Kidney (tissue), 14 donors: Measurements from ENCODE around the gene ANAPC2. TPM values are rescaled to one million over a fixed set of nuclear protein-coding genes. Genes with fewer than 3 reads are reported as not detected.
A peak's percentile ranks its signal among the peaks of the same experiment; 100 is the strongest.

Experiments used
- DNase-seq, 5 donors: peaks; one replicate each; pipeline ENCODE4 v3.0.0-alpha.2; 2013 to 2020
- FAIRE-seq: peaks from 2 replicates; lab custom pipeline; 2012; peaks lifted over from hg19 to GRCh38; lab: Jason Lieb, UNC
- H3K27ac ChIP-seq, 2 donors: one replicate each; pipeline ENCODE4 v1.7.0; 2013; ENCODE audit warnings: low read depth in 2 of 2, low read length in 2 of 2, inconsistent platforms in 1 of 2
- H3K27me3 ChIP-seq: one replicate; pipeline ENCODE4 v1.7.1; 2013; ENCODE audit warnings: low read length, inconsistent platforms; ENCODE audit not compliant: control insufficient read depth, insufficient read depth
- H3K36me3 ChIP-seq, 3 donors: one replicate each; pipeline versions ENCODE4 v1.7.0 to v1.7.1; 2013; ENCODE audit warnings: low read length in 3 of 3, control low read depth in 1 of 3, inconsistent platforms in 1 of 3; ENCODE audit not compliant: insufficient read depth in 3 of 3, control insufficient read depth in 2 of 3
- H3K4me1 ChIP-seq, 3 donors: one replicate each; pipeline versions ENCODE4 v1.7.0 to v1.7.1; 2013; ENCODE audit warnings: low read length in 3 of 3, inconsistent platforms in 1 of 3, low read depth in 1 of 3; ENCODE audit not compliant: control insufficient read depth in 2 of 3, insufficient read depth in 2 of 3
- H3K4me3 ChIP-seq, 3 donors: one replicate each; pipeline versions ENCODE4 v1.7.0 to v1.8.1; 2013; ENCODE audit warnings: low read length in 3 of 3, control low read depth in 1 of 3, inconsistent platforms in 1 of 3
- H3K9ac ChIP-seq, 3 donors: one replicate each; pipeline versions ENCODE4 v1.7.0 to v1.7.1; 2013; ENCODE audit warnings: low read length in 3 of 3, control low read depth in 1 of 3, inconsistent platforms in 1 of 3
- H3K9me3 ChIP-seq, 3 donors: one replicate each; pipeline versions ENCODE4 v1.7.0 to v1.7.1; 2013; ENCODE audit warnings: low read length in 3 of 3, control low read depth in 1 of 3, inconsistent platforms in 1 of 3; ENCODE audit not compliant: control insufficient read depth in 2 of 3, insufficient read depth in 1 of 3
- CTCF ChIP-seq: IDR thresholded peaks from 3 replicates; pipeline ENCODE4 v1.5.1; 2012; ENCODE audit warnings: mild to moderate bottlenecking, moderate library complexity, borderline replicate concordance; ENCODE audit not compliant: insufficient read depth; ENCODE audit errors: extremely low read depth
- intact Hi-C: fragments of 100-400 bp; cut with DNase I; formaldehyde crosslinking; loops from one replicate; pipeline ENCODE4 v1.11.1; 2022
- polyA plus RNA-seq: library from polyadenylated mRNA; stranded (reverse); fragments of 350-450 nt; fragmentation: Illumina TruSeq; extraction: RNeasy Lipid Tissue Mini Kit (QIAGEN cat#74804); gene quantifications from one replicate; pipeline ENCODE4 v1.2.3, GENCODE V29; 2014; ENCODE audit warnings: low read depth, low replicate concordance; ENCODE audit not compliant: insufficient read depth
- total RNA-seq: library from RNA; stranded (reverse); fragmentation: NEBNext Ultra II Directional; extraction: Animal tissue kit (Norgen Biotek cat#: 25700); gene quantifications from one replicate; pipeline ENCODE4 v1.2.1, GENCODE V29; 2021
- donor health status: control.
- donor health status: control.
- donor health status: control.
- donor health status: control.
- donor health status: control.
- donor health status: DM: yes; HTN: yes; CAD: no.
- donor health status: Normal renal cell carcinoma (clear cell type).

Gene ANAPC2
- total and polyA plus RNA-seq, 2 donors from 2014 or later, result 19.9 to 57.2 TPM

- peaks cover 43% of the 10 kb centered on the region for H3K27me3 ChIP-seq
- H3K9me3 ChIP-seq, result no peaks in the 10 kb centered on the region
- peaks cover 0 to 4% (median 0%) of the 10 kb centered on the region in 3 donors for H3K4me1 ChIP-seq
- DNase-seq (no peak), FAIRE-seq (no peak)
- H3K27ac ChIP-seq, result no peak overlapping the region
- peak; percentile 22 for TF ChIP-seq CTCF
- H3K36me3 ChIP-seq, result no peaks in the 10 kb centered on the region
- H3K9ac ChIP-seq, result no peak overlapping the region
- no peak overlapping the region for H3K4me3 ChIP-seq
- intact Hi-C loops, result no loop called here
Observed at GRCh38 chr9:137162505-137163364, 25.6 kb downstream of the ANAPC2 start.

- peaks cover 46% of the 10 kb centered on the region for H3K27me3 ChIP-seq
- no peak for TF ChIP-seq CTCF
- H3K9me3 ChIP-seq, result no peaks in the 10 kb centered on the region
- no peak overlapping the region for H3K4me3 ChIP-seq
- DNase-seq, result no peak
- intact Hi-C loops, result no loop called here
- no peak overlapping the region for H3K27ac ChIP-seq
- H3K36me3 ChIP-seq, result no peaks in the 10 kb centered on the region
- no peak overlapping the region for H3K9ac ChIP-seq
- no peak for FAIRE-seq
- H3K4me1 ChIP-seq, result peaks cover 0 to 6% (median 0%) of the 10 kb centered on the region in 3 donors
Observed at GRCh38 chr9:137161558-137162486, 26.5 kb downstream of the ANAPC2 start.

GRCh38 chr9:137160716-137161557, 27.4 kb downstream of the ANAPC2 start:
- FAIRE-seq, result no peak
- peaks cover 38% of the 10 kb centered on the region for H3K27me3 ChIP-seq
- no peak for DNase-seq

More at GRCh38 chr9:137160716-137161557, 27.4 kb downstream of the ANAPC2 start:
- H3K4me1 ChIP-seq, result peaks cover 0 to 6% (median 0%) of the 10 kb centered on the region in 3 donors
- no peak for TF ChIP-seq CTCF
- H3K36me3 ChIP-seq, result no peaks in the 10 kb centered on the region
- no peak overlapping the region for H3K4me3 ChIP-seq
- intact Hi-C loops, result no loop called here
- H3K9me3 ChIP-seq, result no peaks in the 10 kb centered on the region
- no peak overlapping the region for H3K27ac ChIP-seq
- no peak overlapping the region for H3K9ac ChIP-seq
